ENCODE measurements around the gene FOXD3. TPM values are rescaled to one million over a fixed set of nuclear protein-coding genes. Genes with fewer than 3 reads are reported as not detected.
A peak's percentile ranks its signal among the peaks of the same experiment; 100 is the strongest.

FOXD3 gene
- total and polyA plus RNA-seq, 2 experiments from 2014 or later = not detected

DNA sequence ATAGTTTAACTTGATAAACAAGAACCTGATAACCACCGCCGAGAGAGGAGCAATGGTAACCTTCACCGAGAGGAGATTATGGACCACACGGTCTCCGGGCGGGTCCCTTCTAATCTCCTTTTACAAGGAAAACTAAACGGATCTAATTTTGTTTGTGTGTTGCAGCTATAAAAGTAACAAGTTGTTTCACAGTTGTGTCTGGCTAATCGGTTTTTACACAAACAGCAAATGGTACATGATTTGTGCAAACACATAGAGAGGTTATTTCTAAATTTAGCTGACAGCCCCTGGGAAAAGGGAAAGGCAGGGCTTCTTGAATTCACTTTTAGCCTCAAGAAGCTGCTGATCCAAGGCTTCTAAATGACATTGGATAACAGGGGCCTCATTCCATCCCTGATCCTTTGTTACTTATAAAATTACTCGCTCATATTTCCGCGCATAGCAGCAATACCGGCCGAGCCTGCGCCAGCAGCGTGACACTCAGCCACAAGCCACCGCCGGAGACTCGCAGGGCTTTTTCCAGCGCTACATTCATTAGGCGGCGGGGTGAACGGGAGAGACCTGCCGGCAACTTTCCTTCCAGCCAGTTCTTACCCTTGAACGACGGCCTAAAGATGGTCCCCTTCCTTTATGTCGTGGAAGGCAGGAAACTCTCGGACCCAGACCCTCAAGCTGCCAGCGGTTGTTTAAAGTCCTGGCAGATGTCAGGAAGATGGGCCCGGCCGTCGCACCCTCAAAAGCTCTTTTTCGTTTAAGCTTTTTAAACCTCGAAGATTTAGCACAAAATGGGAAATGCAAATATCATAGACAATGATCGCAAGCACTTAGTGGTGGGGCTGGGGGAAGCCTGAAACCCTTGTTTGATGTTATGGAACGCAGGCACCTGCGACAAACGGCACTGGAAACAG is 4.4 kb downstream of the FOXD3 start:
- no peak for TF ChIP-seq CTCF (IDR thresholded peaks at IDR 0.05; ENCODE audit: poor library complexity)
- TF ChIP-seq EZH2 (IDR thresholded peaks at IDR 0.05; ENCODE audit: borderline replicate concordance) = peak; percentile 58
- peak; percentile 48 for TF ChIP-seq EZH2phosphoT487 (IDR thresholded peaks at IDR 0.05; ENCODE audit: low read depth, severe bottlenecking, unreplicated experiment)
- peak; percentile 16 for DNase-seq (ENCODE audit: low spot score)

DNA sequence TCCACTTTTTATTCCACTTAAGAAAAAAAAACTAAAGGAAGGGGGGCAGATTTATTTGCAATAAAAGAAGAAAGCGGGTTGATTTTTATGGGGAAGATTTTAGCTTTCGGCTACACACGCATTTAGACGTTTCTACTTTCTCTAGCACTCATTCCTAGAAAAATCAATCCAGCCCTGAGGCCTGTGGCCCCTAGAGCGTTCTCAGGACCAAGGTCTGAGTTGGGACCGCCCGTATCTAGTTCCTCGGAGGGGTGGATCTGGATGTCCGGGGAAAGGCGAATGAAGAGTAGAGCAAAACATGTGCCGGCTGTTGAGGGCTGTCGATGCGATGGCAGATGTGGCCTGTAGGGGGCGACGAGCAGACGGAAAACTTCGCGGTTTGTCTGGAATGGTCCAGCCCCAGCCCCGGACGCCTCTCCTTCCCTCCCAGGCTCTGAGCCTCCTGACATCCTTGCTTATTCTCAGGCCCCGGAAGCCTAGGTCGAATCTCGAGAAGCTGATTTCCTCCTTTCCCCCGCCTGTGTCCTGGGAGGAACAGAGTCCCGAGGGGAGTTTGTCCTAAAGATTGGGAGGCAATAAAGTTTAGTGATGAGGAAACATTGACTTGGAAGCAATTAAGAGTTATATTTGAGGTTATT is 5.2 kb downstream of the FOXD3 start:
- Histone ChIP-seq H3K4me3 (no peak overlapping the region), H3K36me3 (replicated peaks; ENCODE audit: insufficient read depth, low read depth) (no peaks in the 10 kb centered on the region), H3K4me1 (ENCODE audit: insufficient read depth) (peaks cover 20% of the 10 kb centered on the region), H3K79me2 (no peaks in the 10 kb centered on the region), H3K4me2 (peak overlapping the region; percentile 47), H2AFZ (no peak overlapping the region), H4K20me1 (ENCODE audit: insufficient read depth, poor library complexity, severe bottlenecking) (no peaks in the 10 kb centered on the region), H3K9me3 (ENCODE audit: low read depth) (no peaks in the 10 kb centered on the region), H3K27ac (no peak overlapping the region), H3K27me3 (peaks cover 97% of the 10 kb centered on the region), H3K9me2 (replicated peaks; ENCODE audit: insufficient read depth) (no peaks in the 10 kb centered on the region)
- TF ChIP-seq EZH2 (IDR thresholded peaks at IDR 0.05; ENCODE audit: borderline replicate concordance) (peak; percentile 13), EZH2phosphoT487 (IDR thresholded peaks at IDR 0.05; ENCODE audit: low read depth, severe bottlenecking, unreplicated experiment) (peak; percentile 77), CTCF (IDR thresholded peaks at IDR 0.05; ENCODE audit: poor library complexity) (peak; percentile 71)
- whole genome bisulfite sequencing (ENCODE audit: low lambda C conversion rate, missing lambda C conversion rate) = 5% methylated on average over 25 of the region's 25 CpGs
- peak; percentile 76 for DNase-seq (ENCODE audit: low spot score)

More for the DNA sequence above, 4.4 kb downstream of the FOXD3 start:
- Histone ChIP-seq H3K36me3 (replicated peaks; ENCODE audit: insufficient read depth, low read depth) (no peaks in the 10 kb centered on the region), H2AFZ (no peak overlapping the region), H4K20me1 (ENCODE audit: insufficient read depth, poor library complexity, severe bottlenecking) (no peaks in the 10 kb centered on the region), H3K27ac (no peak overlapping the region), H3K79me2 (no peaks in the 10 kb centered on the region), H3K4me1 (ENCODE audit: insufficient read depth) (peaks cover 23% of the 10 kb centered on the region), H3K9me2 (replicated peaks; ENCODE audit: insufficient read depth) (no peaks in the 10 kb centered on the region), H3K4me2 (no peak overlapping the region), H3K4me3 (no peak overlapping the region), H3K9me3 (ENCODE audit: low read depth) (no peaks in the 10 kb centered on the region), H3K27me3 (peaks cover 97% of the 10 kb centered on the region)
- WGBS (ENCODE audit: low lambda C conversion rate, missing lambda C conversion rate) = 2% methylated on average over 37 of the region's 37 CpGs

GRCh38 chr1:63328122-63328521 is 5.8 kb downstream of the FOXD3 start:
- Histone ChIP-seq H3K79me2 (no peaks in the 10 kb centered on the region), H3K9me2 (replicated peaks; ENCODE audit: insufficient read depth) (no peaks in the 10 kb centered on the region), H3K27me3 (peaks cover 97% of the 10 kb centered on the region), H3K4me3 (no peak overlapping the region), H3K36me3 (replicated peaks; ENCODE audit: insufficient read depth, low read depth) (no peaks in the 10 kb centered on the region), H3K4me2 (no peak overlapping the region), H2AFZ (no peak overlapping the region), H3K9me3 (ENCODE audit: low read depth) (no peaks in the 10 kb centered on the region), H4K20me1 (ENCODE audit: insufficient read depth, poor library complexity, severe bottlenecking) (no peaks in the 10 kb centered on the region), H3K27ac (no peak overlapping the region), H3K4me1 (ENCODE audit: insufficient read depth) (peaks cover 15% of the 10 kb centered on the region)
- WGBS (ENCODE audit: low lambda C conversion rate, missing lambda C conversion rate) = 38% methylated on average over 8 of the region's 8 CpGs
- TF ChIP-seq CTCF (IDR thresholded peaks at IDR 0.05; ENCODE audit: poor library complexity) (no peak), EZH2phosphoT487 (IDR thresholded peaks at IDR 0.05; ENCODE audit: low read depth, severe bottlenecking, unreplicated experiment) (no peak), EZH2 (IDR thresholded peaks at IDR 0.05; ENCODE audit: borderline replicate concordance) (no peak)
- DNase-seq (ENCODE audit: low spot score) = no peak

Data from hepatocyte (in vitro differentiated cells).